Activated T-cell treated with anti-CD3 and anti-CD28 coated beads, Interleukin-2, amount 50 U/mL, for 72 hours (primary cell): Measurements from ENCODE around the gene FMO3. TPM values are rescaled to one million over a fixed set of nuclear protein-coding genes. Genes with fewer than 3 reads are reported as not detected.

Experiments
- ATAC-seq, 2 donors: fragments of 150-1000 bp; cut with Tn5 transposase; replicated peaks in 1 of 2; 2 replicates each; pipeline ENCODE4 v1.10.0; 2021; ENCODE audit warnings: moderate library complexity in 2 of 2, mild to moderate bottlenecking in 1 of 2
- DNase-seq, 2 donors: peaks; one replicate each; pipeline ENCODE4 v3.0.0; 2021 to 2022; ENCODE audit warnings: mixed read lengths in 1 of 2
- H3K27ac Mint-ChIP-seq: one replicate; pipeline ENCODE4 v1.8.0; 2022; ENCODE audit warnings: mild to moderate bottlenecking, moderate library complexity, mixed read lengths
- H3K27me3 Mint-ChIP-seq: one replicate; pipeline ENCODE4 v1.8.0; 2022; ENCODE audit warnings: low read depth, mixed read lengths
- H3K36me3 Mint-ChIP-seq, 2 donors: one replicate each; pipeline ENCODE4 v1.8.0; 2022; ENCODE audit warnings: mixed read lengths in 2 of 2, mild to moderate bottlenecking in 1 of 2; ENCODE audit not compliant: insufficient read depth in 2 of 2
- H3K4me1 Mint-ChIP-seq: one replicate; pipeline ENCODE4 v1.8.0; 2022; ENCODE audit warnings: low read depth, mixed read lengths
- H3K4me3 Mint-ChIP-seq, 2 donors: one replicate each; pipeline ENCODE4 v1.8.0; 2022; ENCODE audit warnings: mild to moderate bottlenecking in 2 of 2, mixed read lengths in 2 of 2, moderate library complexity in 2 of 2
- H3K9me3 Mint-ChIP-seq, 2 donors: one replicate each; pipeline ENCODE4 v1.8.0; 2022; ENCODE audit warnings: mixed read lengths in 2 of 2
- total RNA-seq, 2 donors: library from RNA; stranded (reverse); gene quantifications; one replicate each; pipeline ENCODE4 v1.2.3, GENCODE V29; 2022

Gene FMO3
- total RNA-seq, 2 donors from 2014 or later, result not detected

GRCh38 chr1:171087896-171088295 lies 2.8 kb upstream of the FMO3 start:
- H3K27me3 Mint-ChIP-seq, result no peaks in the 10 kb centered on the region
- H3K9me3 Mint-ChIP-seq, result peaks cover 0 to 1% of the 10 kb centered on the region in 2 donors
- no peaks in the 10 kb centered on the region for H3K4me1 Mint-ChIP-seq
- DNase-seq (no peak), ATAC-seq (no peak)
- no peaks in the 10 kb centered on the region for H3K36me3 Mint-ChIP-seq
- H3K27ac Mint-ChIP-seq, result no peak overlapping the region
- no peak overlapping the region for H3K4me3 Mint-ChIP-seq

- Mint-ChIP-seq H3K27me3 (no peaks in the 10 kb centered on the region), H3K4me3 (no peak overlapping the region), H3K4me1 (no peaks in the 10 kb centered on the region), H3K9me3 (peaks cover 0 to 3% of the 10 kb centered on the region in 2 donors), H3K27ac (no peak overlapping the region), H3K36me3 (no peaks in the 10 kb centered on the region)
- DNase-seq, result no peak
- no peak for ATAC-seq
Measured at GRCh38 chr1:171103862-171104261, 13.2 kb downstream of the FMO3 start.

- no peaks in the 10 kb centered on the region for H3K9me3 Mint-ChIP-seq
- ATAC-seq, result no peak
- H3K36me3 Mint-ChIP-seq, result no peaks in the 10 kb centered on the region
- DNase-seq, result no peak
- no peaks in the 10 kb centered on the region for H3K27me3 Mint-ChIP-seq
- no peaks in the 10 kb centered on the region for H3K4me1 Mint-ChIP-seq
- no peak overlapping the region for H3K4me3 Mint-ChIP-seq
- no peak overlapping the region for H3K27ac Mint-ChIP-seq
Measured at GRCh38 chr1:171107262-171107940, 16.7 kb downstream of the FMO3 start.

- Mint-ChIP-seq H3K27me3 (no peaks in the 10 kb centered on the region), H3K36me3 (no peaks in the 10 kb centered on the region), H3K27ac (no peak overlapping the region), H3K4me1 (no peaks in the 10 kb centered on the region), H3K9me3 (no peaks in the 10 kb centered on the region), H3K4me3 (no peak overlapping the region)
- ATAC-seq (no peak), DNase-seq (no peak)
Measured at GRCh38 chr1:171107969-171108368, 17.3 kb downstream of the FMO3 start.

- Mint-ChIP-seq H3K36me3 (no peaks in the 10 kb centered on the region), H3K4me3 (no peak overlapping the region), H3K27me3 (no peaks in the 10 kb centered on the region), H3K4me1 (no peaks in the 10 kb centered on the region), H3K27ac (no peak overlapping the region), H3K9me3 (no peaks in the 10 kb centered on the region)
- no peak for DNase-seq
- ATAC-seq, result no peak
Measured at GRCh38 chr1:171109966-171110365, 19.3 kb downstream of the FMO3 start.

GRCh38 chr1:171110621-171111326 lies 20.1 kb downstream of the FMO3 start:
- H3K27ac Mint-ChIP-seq, result no peak overlapping the region
- H3K27me3 Mint-ChIP-seq, result no peaks in the 10 kb centered on the region
- DNase-seq (no peak), ATAC-seq (no peak)
- no peak overlapping the region for H3K4me3 Mint-ChIP-seq
- no peaks in the 10 kb centered on the region for H3K4me1 Mint-ChIP-seq
- H3K36me3 Mint-ChIP-seq, result no peaks in the 10 kb centered on the region
- no peaks in the 10 kb centered on the region for H3K9me3 Mint-ChIP-seq

- Mint-ChIP-seq H3K4me1 (no peaks in the 10 kb centered on the region), H3K9me3 (no peaks in the 10 kb centered on the region), H3K27ac (no peak overlapping the region), H3K4me3 (no peak overlapping the region), H3K36me3 (no peaks in the 10 kb centered on the region), H3K27me3 (no peaks in the 10 kb centered on the region)
- DNase-seq (no peak), ATAC-seq (no peak)
Measured at GRCh38 chr1:171112119-171112518, 21.4 kb downstream of the FMO3 start.

- no peaks in the 10 kb centered on the region for H3K9me3 Mint-ChIP-seq
- DNase-seq (no peak), ATAC-seq (no peak)
- H3K4me3 Mint-ChIP-seq, result no peak overlapping the region
- H3K36me3 Mint-ChIP-seq, result no peaks in the 10 kb centered on the region
- no peak overlapping the region for H3K27ac Mint-ChIP-seq
- H3K4me1 Mint-ChIP-seq, result no peaks in the 10 kb centered on the region
- no peaks in the 10 kb centered on the region for H3K27me3 Mint-ChIP-seq
Measured at GRCh38 chr1:171113382-171113781, 22.7 kb downstream of the FMO3 start.

- DNase-seq (no peak), ATAC-seq (no peak)
- no peak overlapping the region for H3K27ac Mint-ChIP-seq
- peaks cover 7% of the 10 kb centered on the region for H3K27me3 Mint-ChIP-seq
- H3K9me3 Mint-ChIP-seq, result peaks cover 0 to 1% of the 10 kb centered on the region in 2 donors
- H3K4me1 Mint-ChIP-seq, result no peaks in the 10 kb centered on the region
- no peaks in the 10 kb centered on the region for H3K36me3 Mint-ChIP-seq
- no peak overlapping the region for H3K4me3 Mint-ChIP-seq
Measured at GRCh38 chr1:171115280-171115897, 24.7 kb downstream of the FMO3 start.

- DNase-seq (no peak), ATAC-seq (no peak)
- Mint-ChIP-seq H3K36me3 (no peaks in the 10 kb centered on the region), H3K27ac (no peak overlapping the region), H3K4me1 (no peaks in the 10 kb centered on the region), H3K9me3 (peaks cover 0 to 1% of the 10 kb centered on the region in 2 donors), H3K4me3 (no peak overlapping the region), H3K27me3 (peaks cover 15% of the 10 kb centered on the region)
Measured at GRCh38 chr1:171116676-171117075, 26.0 kb downstream of the FMO3 start.

GRCh38 chr1:171117085-171117484 lies 26.4 kb downstream of the FMO3 start:
- H3K36me3 Mint-ChIP-seq, result no peaks in the 10 kb centered on the region
- ATAC-seq (no peak), DNase-seq (no peak)
- no peaks in the 10 kb centered on the region for H3K4me1 Mint-ChIP-seq
- H3K27me3 Mint-ChIP-seq, result peaks cover 19% of the 10 kb centered on the region
- H3K9me3 Mint-ChIP-seq, result peaks cover 0 to 1% of the 10 kb centered on the region in 2 donors
- no peak overlapping the region for H3K27ac Mint-ChIP-seq
- no peak overlapping the region for H3K4me3 Mint-ChIP-seq

GRCh38 chr1:171119648-171120047 lies 28.9 kb downstream of the FMO3 start:
- no peak overlapping the region for H3K27ac Mint-ChIP-seq
- DNase-seq (no peak), ATAC-seq (no peak)
- no peaks in the 10 kb centered on the region for H3K4me1 Mint-ChIP-seq
- peaks cover 26% of the 10 kb centered on the region for H3K27me3 Mint-ChIP-seq
- H3K4me3 Mint-ChIP-seq, result no peak overlapping the region
- peaks cover 0 to 1% of the 10 kb centered on the region in 2 donors for H3K9me3 Mint-ChIP-seq
- no peaks in the 10 kb centered on the region for H3K36me3 Mint-ChIP-seq

GRCh38 chr1:171122299-171122698 lies 31.6 kb downstream of the FMO3 start:
- ATAC-seq, result no peak
- no peaks in the 10 kb centered on the region for H3K36me3 Mint-ChIP-seq

More at GRCh38 chr1:171122299-171122698, 31.6 kb downstream of the FMO3 start:
- Mint-ChIP-seq H3K4me3 (no peak overlapping the region), H3K27ac (no peak overlapping the region), H3K4me1 (no peaks in the 10 kb centered on the region), H3K27me3 (peaks cover 28% of the 10 kb centered on the region), H3K9me3 (peaks cover 0 to 1% of the 10 kb centered on the region in 2 donors)
- no peak for DNase-seq
